ENCODE results near the gene BLVRB. TPM values are rescaled to one million over a fixed set of nuclear protein-coding genes. Genes with fewer than 3 reads are reported as not detected.
"Not testable (repeated sequence)": the region's sequence is repeated elsewhere in the genome, so short reads cannot be mapped to it uniquely, and the experiment has no call there.

Gene BLVRB
- total and polyA plus RNA-seq, 9 of the 15 experiments (the other 6 are each of a cell fraction or from before 2014, with no cell fraction given), result 81.1 to 749 (median 331) TPM

GRCh38 chr19:40463587-40464037 is 1.9 kb downstream of the BLVRB start:
- peak overlapping the region; percentile 91 for H3K4me2 ChIP-seq (ENCODE audit: insufficient read depth, low read length)
- H3K4me3 ChIP-seq, result peak overlapping the region; percentile 91
- peak overlapping the region; percentile 96 for H3K27ac ChIP-seq (ENCODE audit: extremely low read depth, low read depth, low read length)
- BruUV-seq (replicated peaks), result TSS peak; percentile 49
- in situ Hi-C loops (cut with MboI); H2AFZ ChIP-seq (ENCODE audit: low read depth, low read length); H4K20me1 ChIP-seq (replicated peaks; ENCODE audit: control insufficient read depth, insufficient read depth, low read length); H3K9me3 ChIP-seq (replicated peaks; ENCODE audit: control insufficient read depth, insufficient read depth, low read depth, low read length); H3K27me3 ChIP-seq (ENCODE audit: control insufficient read depth in 2 of 2, insufficient read depth in 2 of 2, low read length in 2 of 2); H3K9me1 ChIP-seq (ENCODE audit: control insufficient read depth, insufficient read depth, low read length): not testable (repeated sequence)
- CTCF ChIA-PET (ENCODE audit: low intra/inter-chr PET ratio), result interaction anchor here (0.9 to 1.9 kb wide), 4 partner anchors 135 to 171 kb away, joined by 3 to 12 read pairs (median 6); no protein-coding TSS in a partner anchor
- intact Hi-C loops (cut with micrococcal nuclease), result loop anchor here (1.0 to 2.0 kb wide), 2 partner anchors 65 to 135 kb away; no protein-coding TSS in a partner anchor
- peak; percentile 11; the same call in 1 of the 3 replicates for ATAC-seq
- WGBS (ENCODE audit: insufficient coverage, low coverage, missing lambda C conversion rate), result 2% methylated on average over 12 of the region's 12 CpGs
- POLR2A ChIA-PET, result interaction anchor here (0.6 to 4.0 kb wide), 21 partner anchors 9 to 481 kb away, joined by 3 to 43 read pairs (median 3); partner anchors contain the start of genes SERTAD1 and SERTAD3
- peaks cover 72% of the 10 kb centered on the region for H3K79me2 ChIP-seq (ENCODE audit: control insufficient read depth, insufficient read depth, low read length)
- H3K4me1 ChIP-seq (replicated peaks in 1 of 2; ENCODE audit: control insufficient read depth in 2 of 2, insufficient read depth in 2 of 2, low read length in 2 of 2), result peaks cover 19 to 55% of the 10 kb centered on the region in 2 experiments; a peak in 4 of 5 replicates
- peaks cover 26% of the 10 kb centered on the region for H3K36me3 ChIP-seq (ENCODE audit: control insufficient read depth, insufficient read depth, low read length)
- DNase-seq (ENCODE audit: extremely low read depth in 1 of 4, low spot score in 3 of 4), result peak in 1 of 4 experiments; percentile 77
- peak; percentile 71 for FAIRE-seq
- peak overlapping the region; percentile 38 to 99; a peak in 2 of 4 replicates for H3K9ac ChIP-seq (ENCODE audit: insufficient read depth in 1 of 2, low read depth in 2 of 2, low read length in 2 of 2)
- TF ChIP-seq NBN (IDR thresholded peaks at IDR 0.05; ENCODE audit: low read depth), result peak; percentile 20; the same call in 1 of the 2 replicates
- TF ChIP-seq CEBPG (CRISPR knock-in tag; IDR thresholded peaks at IDR 0.05), result peak; percentile 89
- peak; percentile 89 to 94 for TF ChIP-seq CEBPG (tag; conservative IDR thresholded peaks at IDR 0.05 in 1 of 2, IDR thresholded peaks at IDR 0.05 in 1 of 2)
- peak; percentile 18; the same call in 1 of the 2 replicates for TF ChIP-seq ZNF175 (CRISPR knock-in tag; IDR thresholded peaks at IDR 0.05; ENCODE audit: low read depth)
- TF ChIP-seq LEF1 (IDR thresholded peaks at IDR 0.05), result 0 out of 2 replicates have a peak, but pooled peaks have one; percentile 17
- peak; percentile 58; the same call in 1 of the 2 replicates for TF ChIP-seq NFATC3 (IDR thresholded peaks at IDR 0.05)
- peak; percentile 83 for TF ChIP-seq BRD9 (IDR thresholded peaks at IDR 0.05; ENCODE audit: low read depth, partially characterized antibody)
- peak; percentile 76 for TF ChIP-seq C11orf30 (IDR thresholded peaks at IDR 0.05; ENCODE audit: low read depth)
- TF ChIP-seq MAFF (IDR thresholded peaks at IDR 0.05; ENCODE audit: low read length), result 0 out of 2 replicates have a peak, but pooled peaks have one; percentile 3
- TF ChIP-seq SNIP1 (IDR thresholded peaks at IDR 0.05; ENCODE audit: low read depth), result 0 out of 2 replicates have a peak, but pooled peaks have one; percentile 13
- peak; percentile 74 for TF ChIP-seq JUND (IDR thresholded peaks at IDR 0.05; ENCODE audit: borderline replicate concordance, low read depth, low read length)
- TF ChIP-seq JUND (tag; IDR thresholded peaks at IDR 0.05; ENCODE audit: borderline replicate concordance, low read depth, low read length), result peak; percentile 33; the same call in 1 of the 3 replicates
- TF ChIP-seq KDM1A (IDR thresholded peaks at IDR 0.05), result peak; percentile 55 to 80; a peak in 3 of 4 replicates
- TF ChIP-seq POLR2B (IDR thresholded peaks at IDR 0.05; ENCODE audit: low read depth, partially characterized antibody), result peak; percentile 20
- peak; percentile 74; the same call in 1 of the 2 replicates for TF ChIP-seq ZSCAN29 (IDR thresholded peaks at IDR 0.05)
- peak in 1 of 2 experiments; percentile 49; a peak in 1 of 4 replicates for TF ChIP-seq RCOR1 (IDR thresholded peaks at IDR 0.05; ENCODE audit: borderline replicate concordance in 1 of 2, low read depth in 2 of 2, low read length in 2 of 2)
- TF ChIP-seq DPF2 (IDR thresholded peaks at IDR 0.05), result peak; percentile 54; the same call in 1 of the 2 replicates
- TF ChIP-seq MAZ (CRISPR knock-in tag; conservative IDR thresholded peaks at IDR 0.05 in 1 of 2, IDR thresholded peaks at IDR 0.05 in 1 of 2), result peak in 1 of 2 experiments; percentile 64; a peak in 2 of 4 replicates
- TF ChIP-seq MLLT1 (IDR thresholded peaks at IDR 0.05), result peak; percentile 41 to 61; a peak in 1 of 4 replicates
- TF ChIP-seq EP300 (IDR thresholded peaks at IDR 0.05; ENCODE audit: low read length), result 0 out of 2 replicates have a peak, but pooled peaks have one; percentile 13
- peak; percentile 23; the same call in 1 of the 2 replicates for TF ChIP-seq RBFOX2 (IDR thresholded peaks at IDR 0.05; ENCODE audit: low read depth, low read length)
- TF ChIP-seq CSDE1 (IDR thresholded peaks at IDR 0.05), result 0 out of 4 replicates have a peak, but pooled peaks of 1 of the 2 experiments have one; percentile 33

All from K562 (cell line).